Stimulated activated naive B cell treated with anti-CD40 and anti-IgM and Interleukin-4, amounts not matched to agents 10 μg/mL and 1 μg/mL and 100 μg/mL, for 72 hours (primary cell): ENCODE results near the gene NAA25.
"Not testable (repeated sequence)": the region's sequence is repeated elsewhere in the genome, so short reads cannot be mapped to it uniquely, and the experiment has no call there.

Source experiments
- ATAC-seq, 2 donors: fragments of 150-1000 bp; cut with Tn5 transposase; replicated peaks; 2 replicates each; pipeline ENCODE4 v1.10.0; 2021; ENCODE audit warnings: moderate library complexity in 1 of 2
- DNase-seq: peaks from one replicate; pipeline ENCODE4 v3.0.0; 2021
- H3K27ac Mint-ChIP-seq: one replicate; pipeline ENCODE4 v1.8.0; 2022; ENCODE audit warnings: mild to moderate bottlenecking, mixed read lengths
- H3K27me3 Mint-ChIP-seq, 2 donors: one replicate each; pipeline ENCODE4 v1.8.0; 2022; ENCODE audit warnings: mixed read lengths in 2 of 2
- H3K36me3 Mint-ChIP-seq, 2 donors: one replicate each; pipeline ENCODE4 v1.8.0; 2022; ENCODE audit warnings: mixed read lengths in 2 of 2, mild to moderate bottlenecking in 1 of 2
- H3K4me1 Mint-ChIP-seq, 2 donors: one replicate each; pipeline ENCODE4 v1.8.0; 2022; ENCODE audit warnings: mixed read lengths in 2 of 2, mild to moderate bottlenecking in 1 of 2
- H3K4me3 Mint-ChIP-seq, 2 donors: one replicate each; pipeline ENCODE4 v1.8.0; 2022; ENCODE audit warnings: mild to moderate bottlenecking in 2 of 2, mixed read lengths in 2 of 2, moderate library complexity in 1 of 2
- H3K9me3 Mint-ChIP-seq, 2 donors: one replicate each; pipeline ENCODE4 v1.8.0; 2022; ENCODE audit warnings: mixed read lengths in 2 of 2, mild to moderate bottlenecking in 1 of 2

The NAA25 gene

GRCh38 chr12:112126000-112126438, 17.4 kb upstream of the NAA25 start:
- H3K27me3 Mint-ChIP-seq: no peaks in the 10 kb centered on the region
- DNase-seq: no peak
- no peak for ATAC-seq

GRCh38 chr12:112125250-112125999, 16.8 kb upstream of the NAA25 start, which contains the start of gene TRAFD1:
Gene TRAFD1 (plus strand): TSS chr12:112125560. CDS start chr12:112130523, 4,963 bp downstream.
- ATAC-seq (peak; percentile 99 to 100), DNase-seq (peak; percentile 98)
- H3K4me3 Mint-ChIP-seq: peak within 1 kb of the TSS; percentile 86 to 95
- no peaks in the 10 kb centered on the region for H3K9me3 Mint-ChIP-seq
- peaks cover 11 to 35% of the 10 kb centered on the region in 2 donors for H3K4me1 Mint-ChIP-seq
- H3K27ac Mint-ChIP-seq: peak within 1 kb of the TSS; percentile 92
- H3K27me3 Mint-ChIP-seq: no peaks in the 10 kb centered on the region
- H3K36me3 Mint-ChIP-seq: peaks cover 6% of the 10 kb centered on the region in 2 donors

More at GRCh38 chr12:112126000-112126438, 17.4 kb upstream of the NAA25 start:
- Mint-ChIP-seq H3K27ac (peak overlapping the region; percentile 92), H3K36me3 (peaks cover 6 to 7% of the 10 kb centered on the region in 2 donors), H3K4me3 (peak overlapping the region; percentile 86 to 95), H3K4me1 (peaks cover 11 to 38% of the 10 kb centered on the region in 2 donors), H3K9me3 (no peaks in the 10 kb centered on the region)

GRCh38 chr12:112124918-112125249, 16.3 kb upstream of the NAA25 start:
- Mint-ChIP-seq H3K36me3 (peaks cover 4 to 6% of the 10 kb centered on the region in 2 donors), H3K9me3 (no peaks in the 10 kb centered on the region), H3K27me3 (no peaks in the 10 kb centered on the region), H3K27ac (no peak overlapping the region), H3K4me1 (peaks cover 11 to 32% of the 10 kb centered on the region in 2 donors), H3K4me3 (no peak overlapping the region)
- DNase-seq: no peak
- no peak for ATAC-seq

- Mint-ChIP-seq H3K9me3 (no peaks in the 10 kb centered on the region), H3K36me3 (peaks cover 4 to 6% of the 10 kb centered on the region in 2 donors), H3K4me1 (peaks cover 10 to 16% of the 10 kb centered on the region in 2 donors), H3K27me3 (no peaks in the 10 kb centered on the region), H3K4me3 (no peak overlapping the region), H3K27ac (no peak overlapping the region)
- DNase-seq (no peak), ATAC-seq (no peak)
Observed at GRCh38 chr12:112122823-112123690, 14.5 kb upstream of the NAA25 start.

DNA sequence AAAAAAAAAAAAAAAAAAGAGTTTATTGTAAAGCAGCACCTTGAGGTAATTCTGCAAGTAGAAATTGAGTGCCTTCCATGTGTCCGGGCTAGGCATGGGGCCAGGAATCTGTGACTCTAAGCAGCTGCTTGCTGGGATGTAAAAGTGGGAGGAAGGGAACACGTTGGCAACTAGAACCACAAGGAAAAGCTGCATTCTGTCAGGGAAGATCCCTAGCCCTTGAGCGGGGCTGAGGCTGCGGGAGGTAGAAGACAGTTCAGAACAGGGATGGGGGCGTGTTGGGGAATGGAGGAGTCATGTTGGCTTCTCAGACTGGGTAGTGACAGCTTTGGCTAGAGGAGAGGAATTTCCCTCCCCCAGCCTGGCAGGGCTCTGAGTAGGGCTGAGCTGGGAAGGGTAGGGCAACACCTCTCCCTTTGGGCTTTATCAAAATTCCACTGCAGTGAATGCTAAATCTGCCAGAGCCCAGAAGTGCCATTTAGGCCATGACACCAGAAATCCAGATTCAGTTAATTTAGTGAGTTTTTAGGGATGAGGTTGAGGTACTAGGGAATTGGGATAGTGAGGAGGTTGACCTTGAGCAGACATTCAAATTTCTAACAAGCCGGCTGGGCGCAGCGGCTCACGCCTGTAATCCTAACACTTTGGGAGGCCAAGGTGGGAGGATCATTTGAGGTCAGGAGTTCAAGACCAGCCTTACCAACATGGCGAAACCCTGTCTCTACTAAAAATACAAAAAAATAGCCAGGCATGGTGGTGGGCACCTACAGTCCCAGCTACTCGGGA, 13.4 kb upstream of the NAA25 start:
- H3K27me3 Mint-ChIP-seq: no peaks in the 10 kb centered on the region
- H3K4me1 Mint-ChIP-seq: peaks cover 4 to 11% of the 10 kb centered on the region in 2 donors
- H3K4me3 Mint-ChIP-seq: no peak overlapping the region
- H3K9me3 Mint-ChIP-seq: no peaks in the 10 kb centered on the region
- DNase-seq (no peak), ATAC-seq (no peak)
- peaks cover 2% of the 10 kb centered on the region in 2 donors for H3K36me3 Mint-ChIP-seq
- H3K27ac Mint-ChIP-seq: no peak overlapping the region

DNA sequence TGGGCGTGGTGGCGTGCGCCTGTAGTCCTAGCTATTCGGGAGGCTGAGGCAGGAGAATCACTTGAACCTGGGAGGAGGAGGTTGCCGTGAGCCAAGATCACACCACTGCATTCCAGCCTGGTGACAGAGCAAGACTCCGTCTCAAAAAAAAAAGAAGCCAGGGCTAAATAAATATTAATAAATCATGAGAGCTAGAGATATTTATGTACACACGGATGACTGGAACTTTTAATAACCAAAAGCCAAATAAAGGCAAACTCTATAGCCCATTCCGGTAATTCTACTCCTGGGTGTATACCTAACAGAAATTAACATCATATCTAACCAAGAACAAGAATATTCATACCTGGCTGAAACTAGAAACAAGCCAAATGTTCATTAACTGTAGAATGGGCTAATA, 9.1 kb upstream of the NAA25 start:
- no peak overlapping the region for H3K4me3 Mint-ChIP-seq
- ATAC-seq: no peak
- H3K36me3 Mint-ChIP-seq: no peaks in the 10 kb centered on the region
- peaks cover 8 to 22% of the 10 kb centered on the region in 2 donors for H3K4me1 Mint-ChIP-seq
- no peak overlapping the region for H3K27ac Mint-ChIP-seq
- H3K9me3 Mint-ChIP-seq: no peaks in the 10 kb centered on the region
- no peak for DNase-seq
- no peaks in the 10 kb centered on the region for H3K27me3 Mint-ChIP-seq

- no peak for DNase-seq
- no peaks in the 10 kb centered on the region for H3K27me3 Mint-ChIP-seq
- peak overlapping the region; percentile 7 to 37 for H3K4me3 Mint-ChIP-seq
- no peaks in the 10 kb centered on the region for H3K9me3 Mint-ChIP-seq
- peak; percentile 63 to 71 for ATAC-seq
- no peak overlapping the region for H3K27ac Mint-ChIP-seq
- H3K36me3 Mint-ChIP-seq: no peaks in the 10 kb centered on the region
- H3K4me1 Mint-ChIP-seq: peaks cover 13 to 29% of the 10 kb centered on the region in 2 donors
Observed at GRCh38 chr12:112116232-112117060, 7.9 kb upstream of the NAA25 start.

DNA sequence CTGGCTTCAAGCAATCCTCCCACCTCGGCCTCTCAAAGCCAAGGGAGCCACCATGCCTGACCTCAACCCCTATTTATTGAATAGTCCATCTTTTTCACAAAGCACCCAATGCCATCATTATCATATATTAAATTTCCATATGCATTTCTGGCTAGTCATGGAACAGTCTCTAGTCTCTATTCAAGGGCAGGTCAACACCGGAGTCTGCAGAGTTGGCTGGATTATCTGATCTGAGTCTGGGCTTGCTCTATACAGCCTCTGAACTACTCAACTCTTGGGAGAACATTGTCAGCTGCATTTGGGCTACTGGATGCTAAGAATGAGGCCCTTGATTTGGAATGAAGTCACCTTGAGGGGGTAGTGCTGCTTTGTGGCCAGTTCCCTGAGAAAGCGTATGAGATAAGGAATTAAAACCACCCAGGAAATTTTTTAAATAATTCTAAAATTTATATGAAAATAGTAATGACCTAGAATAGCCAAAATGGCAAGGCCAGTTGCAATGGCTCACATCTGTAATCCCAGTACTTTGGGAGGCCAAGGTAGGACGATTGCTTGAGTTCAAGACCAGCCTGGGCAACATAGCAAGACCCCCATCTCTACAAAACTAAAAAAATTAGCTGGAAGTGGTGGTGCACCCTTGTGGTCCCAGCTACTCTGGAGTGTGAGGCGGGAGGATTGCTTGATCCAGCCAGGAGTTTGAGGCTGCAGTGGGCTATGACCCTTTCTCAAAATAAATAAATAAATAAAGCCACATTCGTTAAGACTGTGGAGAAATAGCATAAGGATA, 6.9 kb upstream of the NAA25 start:
- H3K9me3 Mint-ChIP-seq: no peaks in the 10 kb centered on the region
- no peaks in the 10 kb centered on the region for H3K27me3 Mint-ChIP-seq
- H3K4me1 Mint-ChIP-seq: peaks cover 15 to 33% of the 10 kb centered on the region in 2 donors
- no peaks in the 10 kb centered on the region for H3K36me3 Mint-ChIP-seq
- H3K4me3 Mint-ChIP-seq: no peak overlapping the region
- DNase-seq: no peak
- ATAC-seq: no peak
- no peak overlapping the region for H3K27ac Mint-ChIP-seq

DNA sequence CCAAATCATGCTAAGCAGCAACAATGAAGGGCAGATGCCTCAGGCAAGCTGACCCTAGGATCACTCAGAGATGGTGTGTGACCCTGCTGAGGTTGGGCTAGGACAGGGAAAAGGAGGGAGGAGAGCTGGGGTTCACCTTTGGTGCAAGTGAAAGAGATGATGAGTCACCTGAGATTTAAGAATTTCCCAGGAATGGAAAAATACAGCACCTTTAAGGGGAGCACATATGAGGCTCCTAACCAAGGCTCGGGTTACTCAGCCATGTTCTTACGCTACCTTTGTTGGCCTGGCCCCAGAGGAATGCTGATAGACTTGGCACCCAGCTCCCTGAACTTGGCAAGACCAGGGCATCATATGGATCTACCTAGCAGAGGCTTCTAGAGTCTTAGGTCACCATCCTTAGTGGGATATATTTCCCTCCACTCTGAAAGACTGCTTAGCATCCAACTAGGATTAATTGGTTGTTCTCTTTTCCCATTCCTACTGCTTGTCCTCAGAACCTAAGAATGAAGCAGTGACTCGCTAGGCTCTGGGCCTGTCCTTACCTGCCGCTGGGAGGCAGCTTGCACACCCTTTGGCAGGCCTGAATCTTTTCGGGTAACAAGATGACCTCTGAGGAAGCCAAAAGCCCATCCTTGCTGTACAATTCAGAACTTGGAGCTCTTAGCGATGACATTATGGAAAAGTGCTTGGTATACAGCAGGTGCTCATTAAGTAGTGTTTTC, 4.0 kb upstream of the NAA25 start:
- no peak for ATAC-seq

GRCh38 chr12:112111931-112112330, 3.3 kb upstream of the NAA25 start:
- DNase-seq (no peak), ATAC-seq (no peak)
- peaks cover 20 to 55% of the 10 kb centered on the region in 2 donors for H3K4me1 Mint-ChIP-seq
- H3K4me3 Mint-ChIP-seq: no peak overlapping the region
- no peaks in the 10 kb centered on the region for H3K27me3 Mint-ChIP-seq
- H3K36me3 Mint-ChIP-seq: peaks cover 9 to 13% of the 10 kb centered on the region in 2 donors
- peak overlapping the region; percentile 3 for H3K27ac Mint-ChIP-seq
- no peaks in the 10 kb centered on the region for H3K9me3 Mint-ChIP-seq

More for the DNA sequence above, 4.0 kb upstream of the NAA25 start:
- H3K27ac Mint-ChIP-seq: peak overlapping the region; percentile 3
- H3K9me3 Mint-ChIP-seq: no peaks in the 10 kb centered on the region
- DNase-seq: no peak
- H3K27me3 Mint-ChIP-seq: no peaks in the 10 kb centered on the region
- no peak overlapping the region for H3K4me3 Mint-ChIP-seq
- peaks cover 7 to 8% of the 10 kb centered on the region in 2 donors for H3K36me3 Mint-ChIP-seq
- H3K4me1 Mint-ChIP-seq: peaks cover 16 to 52% of the 10 kb centered on the region in 2 donors

GRCh38 chr12:112110787-112111662, 2.4 kb upstream of the NAA25 start:
- H3K27me3 Mint-ChIP-seq, ATAC-seq, DNase-seq, H3K27ac Mint-ChIP-seq, H3K4me3 Mint-ChIP-seq, H3K9me3 Mint-ChIP-seq: not testable (repeated sequence)
- Mint-ChIP-seq H3K36me3 (peaks cover 13 to 19% of the 10 kb centered on the region in 2 donors), H3K4me1 (peaks cover 18 to 57% of the 10 kb centered on the region in 2 donors)
